Brain pericyte (primary cell): ENCODE data around the gene HAPLN2.

Experiments used
- DNase-seq: peaks from one replicate; pipeline ENCODE4 v3.0.0-alpha.2; 2012; ENCODE audit warnings: low read depth, low spot score

Gene HAPLN2

DNA sequence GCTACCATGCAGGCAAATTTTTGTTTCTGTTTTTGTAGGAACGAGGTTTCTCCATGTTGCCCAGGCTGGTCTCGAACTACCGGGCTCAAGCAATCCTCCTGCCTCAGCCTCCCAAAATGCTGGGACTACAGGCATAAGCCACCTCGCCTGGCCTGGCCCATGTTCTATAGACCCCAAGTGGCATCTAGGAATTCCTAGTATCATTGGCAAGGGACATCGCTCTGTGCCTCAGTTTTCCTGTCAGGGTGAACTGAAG is 43.5 kb downstream of the HAPLN2 start:
- no peak for DNase-seq

DNA sequence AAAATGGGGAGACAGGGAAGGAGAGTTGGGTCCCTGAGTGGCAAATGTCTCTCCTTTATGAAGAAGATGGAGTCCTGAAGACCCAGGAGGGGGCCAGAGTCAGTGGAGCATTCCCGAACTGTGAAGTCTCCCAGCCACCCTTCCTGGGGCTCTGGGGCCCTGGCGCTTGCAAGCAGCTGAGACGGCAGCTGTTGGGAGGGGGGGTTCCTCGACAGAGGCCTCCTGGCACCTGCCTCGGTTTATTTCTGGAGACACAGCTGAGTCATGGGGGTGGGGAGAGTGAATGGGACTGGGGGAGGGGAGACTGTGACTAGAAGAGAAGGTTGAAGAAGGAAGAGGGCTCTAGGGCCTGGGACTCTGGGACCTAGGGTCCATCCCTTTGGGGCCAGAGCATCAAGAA is 44.0 kb downstream of the HAPLN2 start:
- DNase-seq: no peak

DNA sequence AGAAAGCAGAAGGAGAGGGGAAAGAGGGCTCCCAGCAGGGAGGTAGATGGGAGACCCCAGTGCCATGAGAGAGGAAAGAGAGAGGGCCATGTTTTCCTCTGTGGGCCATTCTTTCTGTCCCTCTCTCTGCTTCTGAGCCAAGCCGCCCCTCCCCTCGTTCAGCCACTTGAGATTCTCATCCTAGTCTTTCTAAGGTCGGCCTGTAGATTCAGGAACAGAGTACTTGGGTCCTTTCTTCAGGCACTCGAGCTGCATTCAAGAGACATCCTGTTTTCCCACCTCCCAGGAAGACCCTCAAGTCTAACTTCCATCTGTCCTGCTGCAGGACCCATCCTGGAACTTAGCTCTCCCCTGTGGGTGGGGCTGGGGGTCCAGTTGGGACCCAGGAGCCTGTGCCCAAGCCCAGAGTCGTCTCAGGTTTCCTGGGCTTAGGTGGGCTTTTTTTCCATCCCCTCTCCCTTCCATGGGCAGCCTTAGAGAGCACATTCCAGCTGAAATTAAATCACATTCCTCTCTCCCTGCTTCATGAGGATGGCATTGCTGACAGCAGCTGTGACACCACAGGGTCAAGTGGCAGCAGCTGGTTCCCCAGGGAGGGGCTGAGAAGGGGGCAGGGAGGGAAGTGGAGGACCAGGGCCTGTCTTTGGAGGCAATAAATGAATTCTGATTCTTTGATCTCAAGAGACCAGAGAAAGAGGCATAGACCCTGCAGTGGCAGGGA is 45.0 kb downstream of the HAPLN2 start:
- DNase-seq: no peak

DNA sequence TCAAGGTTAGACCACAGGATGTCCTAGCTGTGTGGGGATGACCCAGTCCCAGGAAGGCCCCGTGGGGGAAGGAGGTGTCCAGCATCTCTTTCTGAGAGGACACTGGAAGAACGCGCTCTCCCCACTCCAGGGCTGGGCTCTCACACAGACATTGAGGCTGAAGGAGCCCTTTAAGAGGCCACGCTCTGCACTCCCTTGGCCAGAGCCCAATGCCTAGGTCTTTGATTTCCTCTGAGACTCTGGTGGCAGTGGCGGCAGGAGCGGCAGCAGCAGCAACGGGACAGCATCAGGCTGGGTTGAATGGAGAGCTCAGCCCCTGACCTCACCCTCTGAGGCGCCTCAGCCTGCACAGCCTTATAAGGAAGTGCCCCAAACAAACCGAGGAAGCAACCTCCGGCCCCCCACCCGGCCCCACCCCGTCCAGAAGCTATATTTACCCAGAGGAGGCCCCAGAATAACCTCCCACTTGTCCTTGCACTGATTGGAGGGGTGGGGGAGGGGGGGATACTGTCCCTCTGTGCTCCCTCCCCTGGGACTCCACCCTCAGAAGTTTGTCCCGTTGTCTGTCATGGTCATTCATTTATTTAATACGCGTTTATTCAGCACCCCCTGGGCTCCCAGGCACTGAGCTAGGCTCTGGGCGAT is 45.7 kb downstream of the HAPLN2 start:
- no peak for DNase-seq

DNA sequence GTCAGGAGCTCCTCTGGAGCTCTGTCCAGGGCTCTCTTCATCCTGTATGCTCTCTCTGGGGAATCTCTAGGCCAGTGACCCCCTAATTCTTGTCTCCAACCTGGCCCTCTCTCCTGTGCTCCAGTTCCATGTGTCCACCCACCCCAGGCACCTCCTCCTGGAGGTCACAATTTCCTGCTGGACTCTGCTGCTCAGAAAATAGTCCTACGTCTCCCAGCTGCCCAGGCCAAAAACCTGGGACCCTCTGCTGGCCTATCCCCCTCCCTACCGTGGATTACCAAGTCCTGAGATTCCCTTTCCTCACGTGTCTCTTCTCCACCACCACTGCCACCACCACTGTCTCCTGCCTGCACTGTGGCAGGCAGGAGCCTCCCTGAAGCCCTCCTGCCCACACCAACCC is 46.3 kb downstream of the HAPLN2 start:
- DNase-seq: no peak

DNA sequence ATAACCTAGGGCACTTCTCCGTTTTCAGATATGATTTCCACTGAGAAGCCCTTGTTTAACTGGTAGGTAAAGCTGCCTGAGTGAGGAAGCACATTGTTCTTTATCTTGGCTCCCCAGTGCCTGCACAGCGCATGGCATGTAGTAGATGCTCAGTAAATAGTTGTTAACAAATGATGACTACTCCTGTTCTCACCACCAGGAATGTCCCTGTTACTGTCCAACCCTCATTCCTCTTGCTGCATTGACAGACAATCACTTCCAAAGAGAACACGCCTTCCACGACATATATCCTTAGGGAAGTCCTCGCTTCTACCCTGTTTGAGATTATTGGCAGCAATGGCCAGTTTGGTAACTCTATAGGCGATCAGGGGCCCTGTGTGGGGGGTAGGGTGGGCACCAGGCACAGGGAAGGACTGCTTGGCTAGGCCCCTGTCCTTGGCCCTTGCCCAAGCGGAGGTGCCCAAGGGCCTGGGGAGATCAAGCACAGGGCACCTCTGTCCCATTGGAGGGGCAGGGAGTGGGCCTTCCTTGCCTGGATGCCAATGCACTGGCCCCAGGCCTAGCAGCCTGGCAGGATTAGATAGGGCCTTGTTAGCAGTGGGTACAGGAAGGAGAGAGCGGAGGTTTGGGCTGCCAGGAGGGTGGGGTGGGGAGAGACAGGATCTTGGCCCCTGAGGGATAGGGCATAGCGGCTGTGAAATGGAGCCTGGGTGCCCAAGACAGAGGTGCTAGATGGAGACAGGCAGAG is 47.8 kb downstream of the HAPLN2 start:
- DNase-seq: no peak

DNA sequence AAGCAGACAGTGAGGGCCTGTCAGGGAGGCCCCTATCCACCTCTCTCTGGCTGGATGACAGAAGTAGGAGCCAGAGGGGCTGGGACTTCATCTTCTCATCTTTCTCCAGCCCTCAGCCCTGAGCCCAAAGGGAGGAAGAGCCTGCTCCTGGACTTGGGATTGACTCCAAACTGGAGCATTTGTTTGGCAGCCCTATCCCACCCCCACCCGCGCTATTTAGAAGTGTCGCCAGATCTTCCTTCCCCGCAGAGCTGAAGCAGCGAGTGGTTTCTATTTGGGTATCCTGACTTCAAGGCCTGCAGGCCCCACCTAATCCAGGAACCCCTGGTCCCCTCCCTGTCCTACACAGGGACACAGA is 48.4 kb downstream of the HAPLN2 start:
- no peak for DNase-seq

DNA sequence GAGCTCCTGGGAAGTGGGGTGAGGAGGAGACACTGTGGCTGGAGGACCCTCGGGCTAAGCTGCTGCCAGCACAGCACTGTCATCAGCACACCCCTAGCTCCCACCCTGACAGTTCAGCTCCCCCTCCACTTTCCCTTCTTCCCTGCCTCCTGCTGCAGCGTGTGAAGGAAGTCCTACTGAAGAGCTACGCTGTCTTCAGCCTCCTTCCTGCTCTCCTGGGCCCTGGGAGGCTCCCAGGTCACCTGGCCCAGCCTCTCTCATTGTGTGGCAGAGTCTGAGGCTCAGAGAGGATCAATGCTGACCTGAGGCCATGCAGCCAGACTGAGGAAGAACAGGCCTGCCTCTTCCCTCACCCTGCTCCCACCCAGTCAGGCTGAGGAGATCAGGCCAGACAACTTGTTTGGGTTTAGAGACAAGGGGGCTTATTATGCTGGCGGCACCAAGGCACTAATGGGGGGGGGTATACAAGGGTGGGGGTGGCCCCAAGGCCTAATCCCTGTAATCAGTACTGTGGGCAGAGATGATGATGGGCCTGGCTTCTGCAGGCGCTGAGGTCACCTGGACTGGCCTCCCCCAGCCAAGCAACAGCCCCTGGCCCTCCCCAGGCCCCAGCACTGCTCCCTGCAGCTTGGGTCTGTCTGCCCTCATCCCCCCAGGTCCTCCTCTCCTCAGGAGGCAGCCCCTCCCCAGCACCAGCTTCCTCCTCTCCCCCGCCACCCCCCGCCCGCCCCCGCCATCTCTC is 48.9 kb downstream of the HAPLN2 start:
- no peak for DNase-seq

DNA sequence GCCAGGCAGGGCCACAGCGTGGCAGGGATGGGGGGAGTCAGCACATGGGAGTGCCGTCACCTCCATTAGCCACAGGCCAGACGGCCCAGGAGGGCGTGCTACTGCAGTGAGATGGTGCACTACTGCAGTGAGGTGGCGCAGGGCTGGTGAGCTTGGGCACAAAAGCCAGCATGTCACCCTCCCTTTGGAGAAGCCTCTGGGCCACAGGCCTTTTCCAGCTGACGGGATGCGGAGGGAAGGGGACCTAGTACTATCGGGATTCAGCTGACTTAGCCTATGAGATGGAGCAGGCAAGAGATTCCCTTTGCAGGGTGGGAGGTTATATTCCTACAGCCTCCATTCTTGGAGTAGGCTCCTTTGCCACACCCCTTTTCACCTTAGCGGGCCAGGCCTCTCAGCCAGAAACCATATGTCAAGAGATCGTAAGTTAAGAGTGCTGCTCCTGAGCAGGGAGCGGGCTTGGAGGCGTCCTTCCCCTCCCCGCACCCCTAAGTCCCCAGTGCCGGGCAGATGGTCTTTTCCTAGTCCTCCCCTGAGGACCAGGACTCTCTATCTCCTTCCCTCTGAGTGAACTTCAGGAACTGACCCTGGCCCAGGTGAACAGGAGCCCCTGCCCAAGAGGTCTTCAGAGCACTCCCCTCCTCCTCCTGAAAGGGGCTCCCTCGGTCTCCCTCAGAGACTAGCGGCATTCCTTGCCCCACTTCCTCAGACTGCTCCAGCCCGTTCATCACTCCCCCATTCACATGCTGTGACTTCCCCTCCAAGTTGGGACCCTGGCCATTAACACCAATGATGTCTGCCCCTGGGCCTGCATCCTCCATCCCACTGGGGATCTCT is 49.8 kb downstream of the HAPLN2 start:
- no peak for DNase-seq

DNA sequence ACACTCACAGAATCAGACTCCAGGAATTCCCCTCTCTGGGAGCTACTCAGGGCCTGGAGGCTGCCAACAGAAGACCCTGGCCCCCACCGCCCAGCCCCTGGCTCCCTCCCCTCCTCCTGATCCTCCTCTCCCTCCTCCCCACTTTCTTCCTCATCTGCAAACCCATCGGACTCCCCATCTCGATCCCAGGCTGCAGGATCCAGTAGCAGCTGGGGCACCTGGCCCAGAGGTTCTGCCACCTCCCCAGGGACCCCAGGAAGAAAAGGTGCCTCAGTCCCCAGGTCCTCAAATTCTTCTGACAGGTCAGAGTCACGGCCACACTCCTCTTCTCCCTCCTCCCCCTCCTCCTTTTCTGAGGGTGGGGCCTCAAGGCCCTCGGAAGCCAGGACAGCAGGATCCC is 50.6 kb downstream of the HAPLN2 start:
- DNase-seq: no peak

DNA sequence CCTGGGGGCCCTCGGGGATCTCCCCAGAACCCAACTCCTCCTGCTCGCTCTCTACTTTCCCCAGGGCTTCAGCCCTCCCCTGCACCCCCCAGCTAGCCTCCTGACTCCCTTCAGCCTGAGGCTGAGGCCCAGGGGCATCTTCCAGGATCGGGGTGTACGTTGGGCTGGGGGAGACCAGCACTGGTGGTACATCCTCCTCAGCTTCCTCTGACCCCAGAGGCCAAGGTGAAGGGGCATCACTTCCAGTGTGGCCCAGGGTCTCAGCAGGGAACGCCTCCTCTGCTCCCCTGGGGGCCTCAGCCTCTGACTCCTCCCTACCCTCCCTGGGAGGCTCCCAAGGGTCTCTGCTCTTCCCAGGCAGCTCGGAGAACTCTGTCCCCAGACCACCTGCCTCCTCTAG is 51.1 kb downstream of the HAPLN2 start:
- DNase-seq: no peak

DNA sequence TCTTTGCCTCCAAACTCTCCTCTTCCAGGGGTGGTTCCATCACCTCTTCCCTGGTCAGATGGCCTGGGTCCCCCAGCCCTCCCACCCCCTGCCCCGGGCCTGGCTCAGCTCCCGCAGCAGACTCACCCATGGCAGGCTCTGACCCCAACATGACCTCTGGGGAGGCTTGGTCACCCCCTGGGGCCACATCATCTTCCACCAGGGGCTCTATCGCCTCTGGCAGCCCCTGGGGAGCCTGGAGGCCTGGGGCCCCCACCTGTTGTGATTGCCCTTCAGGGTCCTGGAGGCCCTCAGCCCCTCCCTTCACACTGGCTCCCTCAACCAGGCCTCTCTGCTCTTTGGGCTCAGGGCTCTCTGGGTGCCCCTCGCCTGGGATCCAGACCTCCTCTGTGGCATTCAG is 51.6 kb downstream of the HAPLN2 start:
- DNase-seq: no peak

DNA sequence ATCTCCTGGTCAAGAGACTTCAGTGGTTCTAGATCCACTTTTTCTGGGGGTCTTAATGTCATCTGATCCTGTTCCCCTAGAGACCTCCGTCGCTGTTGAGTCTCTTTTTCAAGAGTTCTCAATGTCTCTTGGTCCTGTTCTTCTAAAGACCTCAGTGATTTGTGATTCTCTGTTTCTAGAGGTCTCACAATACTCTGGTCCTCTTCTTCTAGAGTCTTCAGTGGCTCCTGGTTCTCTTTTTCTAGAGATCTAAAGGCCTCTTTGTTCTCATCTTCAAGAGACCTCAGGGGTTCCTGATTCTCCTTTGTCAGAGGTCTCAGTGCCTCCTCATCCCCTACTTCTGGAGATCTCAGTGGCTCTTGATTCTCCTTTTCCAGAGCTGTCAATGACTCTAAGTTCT is 52.6 kb downstream of the HAPLN2 start:
- DNase-seq: no peak

DNA sequence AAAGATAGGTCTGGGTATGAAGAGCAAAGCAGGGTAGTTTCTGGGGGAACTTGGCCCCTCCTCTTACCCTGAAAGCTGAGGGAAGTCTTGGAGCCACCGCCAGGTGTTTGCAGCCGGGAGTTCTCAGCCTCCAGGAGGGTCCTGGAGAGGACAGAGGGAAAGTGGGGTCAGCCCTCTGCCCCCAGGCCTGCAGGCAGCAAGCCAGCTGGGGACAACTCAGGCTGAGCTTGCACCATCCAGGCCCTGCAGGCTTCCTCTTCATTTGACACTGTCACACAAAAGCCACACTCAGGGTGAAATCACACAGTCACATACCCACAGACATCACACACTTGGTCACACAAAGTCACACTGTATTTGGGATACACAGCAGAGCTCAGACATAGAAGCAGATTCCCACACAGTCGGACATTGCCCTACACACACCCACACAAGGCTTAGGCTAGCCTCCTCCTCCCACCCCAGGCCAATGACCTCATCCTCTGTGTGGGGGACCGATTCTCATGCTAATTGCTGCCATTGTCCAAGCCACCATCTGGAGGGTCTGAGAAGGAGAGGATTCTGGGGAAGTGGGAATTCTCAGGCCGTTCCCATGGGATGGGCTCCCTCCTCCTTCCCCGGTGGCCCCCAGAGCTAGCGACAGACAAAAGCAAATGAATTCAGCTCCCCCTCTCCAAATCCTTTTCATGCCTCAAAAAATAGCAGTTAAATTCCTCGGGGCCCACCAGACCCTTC is 54.3 kb downstream of the HAPLN2 start:
- DNase-seq: no peak
